NT2/D1 (cell line): ENCODE measurements around the gene ATE1.

ENCODE experiments used
- YY1 ChIP-seq: IDR thresholded peaks from 2 replicates; pipeline ENCODE4 v1.6.1; 2011; ENCODE audit not compliant: insufficient read length, insufficient read depth
- ZNF274 ChIP-seq: IDR thresholded peaks from 2 replicates; pipeline ENCODE4 v1.6.1; 2011; ENCODE audit warnings: mild to moderate bottlenecking, low read depth, low read length

DNA sequence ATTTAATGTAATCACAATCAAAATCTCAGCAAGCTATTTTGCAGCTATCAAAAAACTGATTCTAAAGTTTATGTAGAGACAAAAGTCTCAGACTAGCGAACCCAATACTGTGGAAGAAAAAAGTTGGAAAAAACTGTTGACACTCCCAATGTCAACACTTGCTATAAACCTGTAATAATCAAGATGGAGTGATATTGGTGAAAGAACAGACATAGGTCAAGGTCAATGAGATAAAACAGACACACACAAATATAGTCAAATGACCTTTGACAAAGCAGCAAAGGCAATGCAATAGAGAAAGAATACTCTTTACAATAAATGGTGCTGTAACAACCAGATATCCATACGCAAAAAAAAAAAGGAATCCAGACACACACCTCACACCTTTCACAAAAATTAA is 84.5 kb downstream of the ATE1 start:
- no peak for TF ChIP-seq ZNF274
- TF ChIP-seq YY1: no peak
